GM04504 (cell line): ENCODE measurements around the gene MS4A8.

ENCODE experiments used
- DNase-seq: peaks from one replicate; pipeline ENCODE4 v3.0.0-alpha.2; 2012; ENCODE audit warnings: low read depth

Gene MS4A8

GRCh38 chr11:60763692-60764369 lies 64.4 kb downstream of the MS4A8 start:
- no peak for DNase-seq

- DNase-seq: no peak
These were observed 65.5 kb downstream of the MS4A8 start for GRCh38 chr11:60764879-60765278.

DNA sequence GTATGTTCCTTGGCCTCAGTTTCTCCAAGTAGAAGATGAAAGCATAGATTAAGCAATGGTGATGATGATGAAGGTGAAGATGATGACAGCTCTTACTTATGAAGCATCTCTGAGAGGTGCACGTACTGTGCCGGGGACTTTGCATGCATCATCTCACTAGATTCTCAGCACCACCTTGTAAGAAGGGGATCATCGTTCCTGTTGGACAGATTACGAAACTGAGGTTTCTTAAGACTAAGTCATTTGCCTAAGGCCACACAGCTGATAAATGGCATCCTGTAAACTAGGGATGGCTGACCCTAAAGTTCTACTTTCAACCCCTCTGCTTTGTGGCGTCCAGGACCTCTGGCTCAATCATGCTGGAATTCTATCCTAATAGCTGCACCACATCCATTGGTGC lies 65.9 kb downstream of the MS4A8 start:
- DNase-seq: no peak
